Activated CD8-positive, alpha-beta T cell treated with anti-CD3 and anti-CD28 coated beads for 36 hours (primary cell): ENCODE data around the gene JAML. TPM values are rescaled to one million over a fixed set of nuclear protein-coding genes. Genes with fewer than 3 reads are reported as not detected.

Experiments
- ATAC-seq: fragments of 200-7000 bp; cut with Tn5 transposase; one replicate; pipeline ENCODE4 v1.10.0; 2021; ENCODE audit warnings: mild to moderate bottlenecking, moderate library complexity
- CTCF ChIA-PET: fragments of 350-600 bp; sonication (Branson Sonifier 250); formaldehyde crosslinking; loops from one replicate; lab custom pipeline; 2021; ENCODE audit warnings: antibody characterized with exemption; lab: Charles Lee
- POLR2A ChIA-PET: fragments of 350-600 bp; sonication (Branson Sonifier 250); formaldehyde crosslinking; loops from one replicate; lab custom pipeline; 2021; ENCODE audit warnings: antibody characterized with exemption; lab: Charles Lee
- DNase-seq: peaks from one replicate; pipeline ENCODE4 v3.0.0-alpha.2; 2020
- H3K27ac Mint-ChIP-seq: one replicate; pipeline ENCODE4 v1.8.0; 2021; ENCODE audit warnings: mild to moderate bottlenecking, mixed read lengths
- H3K27me3 Mint-ChIP-seq: one replicate; pipeline ENCODE4 v1.8.0; 2021; ENCODE audit warnings: mixed read lengths
- H3K36me3 Mint-ChIP-seq: one replicate; pipeline ENCODE4 v1.8.0; 2021; ENCODE audit warnings: low read depth, mixed read lengths
- H3K4me1 Mint-ChIP-seq: one replicate; pipeline ENCODE4 v1.8.0; 2021; ENCODE audit warnings: low read depth, mixed read lengths
- H3K4me3 Mint-ChIP-seq: one replicate; pipeline ENCODE4 v1.8.0; 2021; ENCODE audit warnings: mild to moderate bottlenecking, moderate library complexity, mixed read lengths
- H3K9me3 Mint-ChIP-seq: one replicate; pipeline ENCODE4 v1.8.0; 2021; ENCODE audit warnings: mixed read lengths
- intact Hi-C: fragments of 100-400 bp; cut with micrococcal nuclease; formaldehyde crosslinking; loops from one replicate; pipeline ENCODE4 v1.10.0; 2022
- total RNA-seq, 2 experiments: library from RNA; stranded (reverse); gene quantifications; one replicate each; pipeline ENCODE4 v1.2.3, GENCODE V29; 2021
- TF ChIP-seq, protein P1 (sequence below): fragments of 200-600 bp; IDR thresholded peaks from one replicate; pipeline ENCODE4 v1.8.0; 2022; ENCODE audit warnings: antibody characterized with exemption, mild to moderate bottlenecking

JAML gene
- total RNA-seq, 2 experiments from 2014 or later: 236 to 251 TPM

DNA sequence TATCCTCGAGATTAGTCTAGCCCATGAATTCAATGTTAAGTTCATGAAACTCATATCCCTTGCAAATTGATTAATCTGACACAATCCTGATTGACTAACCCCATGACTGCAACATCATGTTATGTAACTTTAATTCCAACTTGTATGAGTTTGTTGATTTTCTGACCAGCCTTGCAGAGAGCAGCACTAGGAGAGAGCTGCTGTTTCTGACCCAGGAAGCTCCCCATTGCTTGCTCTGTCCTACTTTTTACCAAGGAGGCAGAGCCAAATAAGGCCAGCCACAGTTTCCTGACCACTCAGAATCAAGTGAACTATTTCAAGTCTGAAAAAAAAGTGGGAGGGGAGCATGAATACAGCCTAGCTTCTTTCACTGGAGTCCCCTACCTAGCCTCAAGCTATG, 14.1 kb upstream of the JAML start:
- CTCF ChIA-PET: interaction anchor here (0.8 to 1.6 kb wide), 11 partner anchors 9 to 1009 kb away, joined by 3 to 12 read pairs (median 4); partner anchors contain the start of gene JAML
- H3K9me3 Mint-ChIP-seq: no peaks in the 10 kb centered on the region
- H3K27ac Mint-ChIP-seq: peak overlapping the region; percentile 97
- peak overlapping the region; percentile 86 for H3K4me3 Mint-ChIP-seq
- H3K36me3 Mint-ChIP-seq: peaks cover 72% of the 10 kb centered on the region
- no peaks in the 10 kb centered on the region for H3K27me3 Mint-ChIP-seq
- ATAC-seq: peak; percentile 14
- DNase-seq: peak; percentile 41
- POLR2A ChIA-PET: interaction anchor here (0.6 to 9.4 kb wide), 13 partner anchors 8 to 195 kb away, joined by 3 to 364 read pairs (median 13); partner anchors contain the start of genes JAML and MPZL3
- intact Hi-C loops: loop anchor here (5.0 kb wide), 1 partner anchor 37 kb away; no protein-coding TSS in a partner anchor
- H3K4me1 Mint-ChIP-seq: peaks cover 62% of the 10 kb centered on the region
- TF ChIP-seq, protein P1, sequence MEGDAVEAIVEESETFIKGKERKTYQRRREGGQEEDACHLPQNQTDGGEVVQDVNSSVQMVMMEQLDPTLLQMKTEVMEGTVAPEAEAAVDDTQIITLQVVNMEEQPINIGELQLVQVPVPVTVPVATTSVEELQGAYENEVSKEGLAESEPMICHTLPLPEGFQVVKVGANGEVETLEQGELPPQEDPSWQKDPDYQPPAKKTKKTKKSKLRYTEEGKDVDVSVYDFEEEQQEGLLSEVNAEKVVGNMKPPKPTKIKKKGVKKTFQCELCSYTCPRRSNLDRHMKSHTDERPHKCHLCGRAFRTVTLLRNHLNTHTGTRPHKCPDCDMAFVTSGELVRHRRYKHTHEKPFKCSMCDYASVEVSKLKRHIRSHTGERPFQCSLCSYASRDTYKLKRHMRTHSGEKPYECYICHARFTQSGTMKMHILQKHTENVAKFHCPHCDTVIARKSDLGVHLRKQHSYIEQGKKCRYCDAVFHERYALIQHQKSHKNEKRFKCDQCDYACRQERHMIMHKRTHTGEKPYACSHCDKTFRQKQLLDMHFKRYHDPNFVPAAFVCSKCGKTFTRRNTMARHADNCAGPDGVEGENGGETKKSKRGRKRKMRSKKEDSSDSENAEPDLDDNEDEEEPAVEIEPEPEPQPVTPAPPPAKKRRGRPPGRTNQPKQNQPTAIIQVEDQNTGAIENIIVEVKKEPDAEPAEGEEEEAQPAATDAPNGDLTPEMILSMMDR: no peak

DNA sequence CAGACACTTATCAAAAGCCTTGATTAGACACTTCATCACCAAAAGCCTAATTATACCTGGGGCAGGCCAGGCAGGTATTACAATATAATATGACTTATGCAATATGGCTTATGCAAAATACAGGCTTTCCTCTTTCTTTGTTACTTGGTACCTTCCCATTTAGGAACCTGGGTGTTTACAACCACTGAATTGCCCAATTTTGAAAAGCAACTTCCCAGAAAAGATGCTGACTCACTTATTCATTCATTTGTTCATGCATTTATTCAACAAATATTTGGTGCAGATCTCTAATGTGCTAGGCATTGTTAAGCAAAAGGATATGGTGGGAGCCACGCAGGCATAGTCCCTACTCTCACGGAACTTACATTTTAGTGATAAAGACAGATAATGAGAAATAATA, 13.6 kb upstream of the JAML start:
- Mint-ChIP-seq H3K36me3 (peaks cover 77% of the 10 kb centered on the region), H3K4me1 (peaks cover 57% of the 10 kb centered on the region), H3K9me3 (no peaks in the 10 kb centered on the region), H3K4me3 (peak overlapping the region; percentile 86), H3K27me3 (no peaks in the 10 kb centered on the region), H3K27ac (peak overlapping the region; percentile 97)
- intact Hi-C loops: loop anchor here (5.0 kb wide), 1 partner anchor 36 kb away; no protein-coding TSS in a partner anchor
- TF ChIP-seq, protein P1: no peak
- no peak for DNase-seq
- ChIA-PET CTCF (interaction anchor here (0.8 kb wide), 1 partner anchor 21 kb away, joined by 3 read pairs; no protein-coding TSS in a partner anchor), POLR2A (interaction anchor here (0.6 to 9.4 kb wide), 7 partner anchors 7 to 196 kb away, joined by 3 to 364 read pairs (median 24); partner anchors contain the start of gene JAML)
- no peak for ATAC-seq

DNA sequence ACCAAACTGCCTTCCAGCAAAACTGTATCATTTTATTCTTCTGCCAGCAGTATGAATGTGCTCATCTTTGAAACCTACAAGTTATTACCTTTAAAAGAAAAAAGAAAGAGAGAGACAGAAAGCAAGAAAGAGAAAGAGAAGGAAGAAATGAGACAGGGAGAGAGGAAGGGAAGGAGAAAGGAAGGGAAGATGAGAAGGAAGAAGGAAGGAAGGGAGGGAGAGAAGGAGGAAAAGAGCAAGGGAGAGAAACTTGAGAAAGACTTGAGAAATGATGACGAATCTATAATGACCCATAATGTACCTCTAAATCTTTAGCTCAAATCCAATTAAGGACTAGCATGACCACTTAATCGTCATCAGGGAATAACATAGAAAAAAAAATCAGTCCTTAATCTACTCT, 11.4 kb upstream of the JAML start:
- TF ChIP-seq, protein P1: no peak
- ChIA-PET POLR2A (interaction anchor here (0.9 to 1.9 kb wide), 6 partner anchors 9 to 69 kb away, joined by 3 to 13 read pairs (median 6); partner anchors contain the start of genes CD3E and JAML), CTCF (interaction anchor here (1.4 to 2.2 kb wide), 3 partner anchors 9 to 55 kb away, joined by 3 to 16 read pairs (median 6); no protein-coding TSS in a partner anchor)
- H3K9me3 Mint-ChIP-seq: no peaks in the 10 kb centered on the region
- intact Hi-C loops: loop anchor here (5.0 kb wide), 1 partner anchor 34 kb away; no protein-coding TSS in a partner anchor
- H3K4me1 Mint-ChIP-seq: peaks cover 38% of the 10 kb centered on the region
- peak overlapping the region; percentile 87 for H3K27ac Mint-ChIP-seq
- H3K27me3 Mint-ChIP-seq: no peaks in the 10 kb centered on the region
- DNase-seq: no peak
- no peak for ATAC-seq
- H3K36me3 Mint-ChIP-seq: peaks cover 84% of the 10 kb centered on the region
- H3K4me3 Mint-ChIP-seq: peak overlapping the region; percentile 44

DNA sequence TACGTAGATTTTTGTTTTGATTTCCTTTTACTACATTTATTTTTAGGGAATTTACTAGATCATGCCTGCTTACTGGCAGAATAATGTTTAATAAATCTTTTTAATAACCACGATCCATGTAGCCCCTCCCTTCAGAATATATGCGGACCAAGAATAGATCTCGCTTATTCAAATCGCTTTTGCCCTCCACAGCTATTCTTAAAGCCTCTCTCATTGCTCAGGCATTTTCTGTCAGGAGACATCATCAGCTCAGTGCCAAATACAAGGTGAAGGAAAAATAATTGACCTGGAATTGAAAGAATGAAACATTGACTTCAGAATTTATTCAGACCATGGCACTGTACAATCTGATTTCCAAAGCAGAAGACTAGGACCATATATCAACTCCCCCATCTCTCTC, 10.0 kb upstream of the JAML start:
- TF ChIP-seq, protein P1: no peak
- ChIA-PET POLR2A (interaction anchor here (1.0 to 6.7 kb wide), 5 partner anchors 9 to 70 kb away, joined by 4 to 71 read pairs (median 5); partner anchors contain the start of gene JAML), CTCF (no interaction called here)
- Mint-ChIP-seq H3K4me1 (peaks cover 34% of the 10 kb centered on the region), H3K27ac (no peak overlapping the region), H3K4me3 (no peak overlapping the region), H3K27me3 (no peaks in the 10 kb centered on the region), H3K36me3 (peaks cover 71% of the 10 kb centered on the region), H3K9me3 (no peaks in the 10 kb centered on the region)
- no peak for DNase-seq
- ATAC-seq: no peak
- intact Hi-C loops: loop anchor here (5.0 kb wide), 1 partner anchor 33 kb away; no protein-coding TSS in a partner anchor

DNA sequence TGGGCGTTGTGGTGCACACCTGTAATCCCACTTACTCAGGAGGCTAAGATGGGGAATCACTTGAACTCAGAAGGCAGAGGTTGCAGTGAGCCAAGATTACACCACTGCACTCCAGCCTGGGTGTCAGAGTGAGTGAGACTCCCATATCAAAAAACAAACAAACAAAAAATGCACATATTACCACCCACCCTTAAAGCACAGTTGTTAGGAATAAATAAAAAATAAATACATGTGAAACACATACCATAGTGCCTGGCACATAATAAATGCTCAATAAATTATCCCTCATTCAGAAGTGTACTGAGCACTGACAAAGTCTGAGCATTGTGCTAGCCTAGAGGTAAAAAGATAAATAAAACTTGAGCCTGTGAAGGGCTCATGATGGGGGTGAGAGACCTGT, 9.0 kb upstream of the JAML start:
- Mint-ChIP-seq H3K27ac (no peak overlapping the region), H3K27me3 (no peaks in the 10 kb centered on the region), H3K4me1 (peaks cover 29% of the 10 kb centered on the region), H3K4me3 (peak overlapping the region; percentile 5), H3K9me3 (no peaks in the 10 kb centered on the region), H3K36me3 (peaks cover 62% of the 10 kb centered on the region)
- ATAC-seq: no peak
- intact Hi-C loops: no loop called here
- CTCF ChIA-PET: no interaction called here
- TF ChIP-seq, protein P1: no peak
- POLR2A ChIA-PET: interaction anchor here (0.9 to 6.7 kb wide), 7 partner anchors 7 to 34 kb away, joined by 3 to 71 read pairs (median 4); partner anchors contain the start of genes JAML and MPZL2
- no peak for DNase-seq
